GM12878 (cell line): ENCODE measurements around the gene KLHL15. TPM values are rescaled to one million over a fixed set of nuclear protein-coding genes. Genes with fewer than 3 reads are reported as not detected.

ENCODE experiments used
- CBX3 ChIP-seq: fragments of 200-600 bp; sonication (generic); IDR thresholded peaks from 2 replicates; pipeline ENCODE4 v1.6.1; 2016; ENCODE audit warnings: low read depth, borderline replicate concordance
- CEBPB ChIP-seq, 2 experiments: fragments of 150-350 bp in 1 of 2; IDR thresholded peaks; 2 replicates each; pipeline ENCODE4 v1.6.1; 2012 to 2014; ENCODE audit warnings: low read depth in 2 of 2, low read length in 2 of 2, borderline replicate concordance in 1 of 2, inconsistent platforms in 1 of 2
- EZH2 ChIP-seq: IDR thresholded peaks from 2 replicates; pipeline ENCODE4 v1.6.1; 2012; ENCODE audit warnings: low read depth, mild to moderate bottlenecking, control low read depth, inconsistent platforms, low read length, borderline replicate concordance; ENCODE audit not compliant: control insufficient read depth
- GATAD2B ChIP-seq: fragments of 450-650 bp; conservative IDR thresholded peaks from 2 replicates; pipeline ENCODE4 v1.6.1; 2017; ENCODE audit warnings: low read depth, mild to moderate bottlenecking, moderate library complexity
- HDGF ChIP-seq: fragments of 450-650 bp; IDR thresholded peaks from 2 replicates; pipeline ENCODE4 v1.6.1; 2016; ENCODE audit warnings: antibody characterized with exemption
- KDM1A ChIP-seq: fragments of 200-600 bp; sonication (generic); IDR thresholded peaks from 2 replicates; pipeline ENCODE4 v1.6.1; 2016; ENCODE audit warnings: borderline replicate concordance
- NR2C2 ChIP-seq: IDR thresholded peaks from 2 replicates; pipeline ENCODE4 v1.6.1; 2011; ENCODE audit warnings: borderline replicate concordance, low read depth; ENCODE audit not compliant: control insufficient read depth, insufficient read length
- NRF1 ChIP-seq: conservative IDR thresholded peaks from 2 replicates; pipeline ENCODE4 v1.6.1; 2011; ENCODE audit warnings: mild to moderate bottlenecking, low read depth, low read length, improper control_type of control experiment
- RBBP5 ChIP-seq: fragments of 200-600 bp; sonication (generic); conservative IDR thresholded peaks from 2 replicates; pipeline ENCODE4 v1.6.1; 2016
- SMARCA5 ChIP-seq: fragments of 450-650 bp; IDR thresholded peaks from 2 replicates; pipeline ENCODE4 v1.6.1; 2017; ENCODE audit warnings: mild to moderate bottlenecking
- STAT3 ChIP-seq: IDR thresholded peaks from 2 replicates; pipeline ENCODE4 v1.6.1; 2011; ENCODE audit warnings: low read depth, low read length, improper control_type of control experiment
- TCF3 ChIP-seq: IDR thresholded peaks from 2 replicates; pipeline ENCODE4 v1.6.1; 2012; ENCODE audit warnings: low read depth, mild to moderate bottlenecking, low read length, borderline replicate concordance; ENCODE audit not compliant: insufficient read depth
- ZNF217 ChIP-seq: fragments of 450-650 bp; IDR thresholded peaks from 2 replicates; pipeline ENCODE4 v1.6.1; 2017; ENCODE audit warnings: antibody characterized with exemption, mild to moderate bottlenecking
- ZSCAN29 ChIP-seq: fragments of 450-650 bp; IDR thresholded peaks from 2 replicates; pipeline ENCODE4 v1.6.1; 2017; ENCODE audit warnings: mild to moderate bottlenecking, moderate library complexity
- polyA plus RNA-seq, 11 experiments: library from polyadenylated mRNA; depleted of rRNA in 4 of 11; unstranded in 6 of 11; stranded (reverse) in 5 of 11; fragments of >200 nt; fragmentation: Nextera tagmentation in 4 of 11; fragmentation: Illumina TruSeq in 1 of 11; extraction: Ambion mirVana in 4 of 11; extraction: Trizol in 1 of 11; gene quantifications; 1 replicate in 1 of 11; 2 replicates in 10 of 11; pipeline versions ENCODE4 v1.2.1 to v1.2.3, GENCODE V29; 2011 to 2016; ENCODE audit warnings: inconsistent platforms in 2 of 11, missing spikeins in 2 of 11, low read depth in 1 of 11
- total RNA-seq, 4 experiments: library from RNA; depleted of rRNA in 3 of 4; stranded (reverse); fragments of >200 nt in 3 of 4; fragmentation: Illumina TruSeq in 1 of 4; extraction: Trizol in 1 of 4; gene quantifications; 2 replicates each; pipeline versions ENCODE4 v1.2.1 to v1.2.3, GENCODE V29; 2013 to 2021
- TF ChIP-seq, protein P1 (sequence below): IDR thresholded peaks from 2 replicates; pipeline ENCODE4 v1.6.1; 2012; ENCODE audit warnings: low read depth, low read length, improper control_type of control experiment
- TF ChIP-seq, protein P2 (sequence below): IDR thresholded peaks from 2 replicates; pipeline ENCODE4 v1.6.1; 2012; ENCODE audit warnings: improper control_type of control experiment, low read depth, low read length; ENCODE audit not compliant: insufficient replicate concordance
- TF ChIP-seq, protein P3 (sequence below): fragments of 450-650 bp; IDR thresholded peaks from 2 replicates; pipeline ENCODE4 v1.6.1; 2017; ENCODE audit warnings: borderline replicate concordance
- TF ChIP-seq, protein P4 (sequence below): fragments of 450-650 bp; IDR thresholded peaks from 2 replicates; pipeline ENCODE4 v1.6.1; 2017; ENCODE audit warnings: antibody characterized with exemption, mild to moderate bottlenecking, moderate library complexity

The KLHL15 gene
- total and polyA plus RNA-seq, 10 of the 15 experiments (the other 5 are each of a cell fraction or from before 2014, with no cell fraction given) = 1.4 to 7.0 (median 3.7) TPM

DNA sequence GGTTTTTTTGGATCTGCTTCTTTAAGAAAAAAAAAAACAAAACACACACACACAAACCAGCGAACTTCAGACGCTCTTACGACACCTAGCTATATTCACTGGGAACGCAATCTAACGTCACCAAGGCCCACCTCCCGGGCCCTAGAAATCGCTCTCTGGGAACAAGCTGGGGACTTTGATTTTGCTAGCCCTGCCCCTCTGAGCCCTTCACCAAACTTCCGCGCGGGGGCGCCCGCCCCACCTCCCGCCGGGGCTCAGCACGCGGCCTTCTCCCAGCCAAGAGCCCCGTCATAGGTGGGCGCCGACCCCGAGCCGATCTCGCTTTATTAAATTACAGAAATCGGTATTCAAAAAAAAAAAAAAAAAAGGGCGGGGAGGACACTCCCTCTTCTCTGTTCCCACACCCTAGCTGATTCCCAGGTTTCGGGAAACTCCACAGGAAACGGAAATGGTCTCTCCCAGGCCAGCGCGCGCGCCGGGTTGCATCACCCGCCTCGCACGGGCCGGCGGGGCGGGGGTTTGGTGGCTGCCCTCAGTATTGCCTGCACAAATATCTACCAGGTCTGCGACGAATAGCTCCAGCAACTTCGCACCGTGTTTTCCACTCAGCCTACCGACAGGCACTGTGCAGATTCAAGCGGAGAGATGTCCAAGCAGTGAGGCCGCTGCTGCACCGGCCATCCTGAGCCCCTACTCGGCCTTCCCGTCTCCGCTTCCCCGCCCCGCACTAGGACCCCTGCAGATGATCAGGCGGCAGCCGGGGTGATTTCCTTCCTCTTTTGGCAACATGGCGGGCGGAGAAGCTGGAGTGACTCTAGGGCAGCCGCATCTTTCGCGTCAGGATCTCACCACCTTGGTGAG, 27.4 kb upstream of the KLHL15 start, which contains the start of gene EIF2S3 (continued):
- TF ChIP-seq, protein P1, sequence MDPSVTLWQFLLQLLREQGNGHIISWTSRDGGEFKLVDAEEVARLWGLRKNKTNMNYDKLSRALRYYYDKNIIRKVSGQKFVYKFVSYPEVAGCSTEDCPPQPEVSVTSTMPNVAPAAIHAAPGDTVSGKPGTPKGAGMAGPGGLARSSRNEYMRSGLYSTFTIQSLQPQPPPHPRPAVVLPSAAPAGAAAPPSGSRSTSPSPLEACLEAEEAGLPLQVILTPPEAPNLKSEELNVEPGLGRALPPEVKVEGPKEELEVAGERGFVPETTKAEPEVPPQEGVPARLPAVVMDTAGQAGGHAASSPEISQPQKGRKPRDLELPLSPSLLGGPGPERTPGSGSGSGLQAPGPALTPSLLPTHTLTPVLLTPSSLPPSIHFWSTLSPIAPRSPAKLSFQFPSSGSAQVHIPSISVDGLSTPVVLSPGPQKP = peak; percentile 70; the same call in 1 of the 2 replicates
- TF ChIP-seq GATAD2B = peak; percentile 67
- no peak for TF ChIP-seq EZH2
- no peak for TF ChIP-seq CBX3
- TF ChIP-seq CEBPB (IDR thresholded peaks at IDR 0.05; ENCODE audit: borderline replicate concordance in 1 of 2, low read depth in 2 of 2, low read length in 2 of 2) = peak in 1 of 2 experiments; percentile 94; a peak in 2 of 4 replicates
- peak; percentile 15; the same call in 1 of the 2 replicates for TF ChIP-seq TCF3
- TF ChIP-seq ZNF217 = no peak
- no peak for TF ChIP-seq ZSCAN29
- no peak for TF ChIP-seq NR2C2
- TF ChIP-seq SMARCA5 = 0 out of 2 replicates have a peak, but pooled peaks have one; percentile 11
- TF ChIP-seq, protein P2, sequence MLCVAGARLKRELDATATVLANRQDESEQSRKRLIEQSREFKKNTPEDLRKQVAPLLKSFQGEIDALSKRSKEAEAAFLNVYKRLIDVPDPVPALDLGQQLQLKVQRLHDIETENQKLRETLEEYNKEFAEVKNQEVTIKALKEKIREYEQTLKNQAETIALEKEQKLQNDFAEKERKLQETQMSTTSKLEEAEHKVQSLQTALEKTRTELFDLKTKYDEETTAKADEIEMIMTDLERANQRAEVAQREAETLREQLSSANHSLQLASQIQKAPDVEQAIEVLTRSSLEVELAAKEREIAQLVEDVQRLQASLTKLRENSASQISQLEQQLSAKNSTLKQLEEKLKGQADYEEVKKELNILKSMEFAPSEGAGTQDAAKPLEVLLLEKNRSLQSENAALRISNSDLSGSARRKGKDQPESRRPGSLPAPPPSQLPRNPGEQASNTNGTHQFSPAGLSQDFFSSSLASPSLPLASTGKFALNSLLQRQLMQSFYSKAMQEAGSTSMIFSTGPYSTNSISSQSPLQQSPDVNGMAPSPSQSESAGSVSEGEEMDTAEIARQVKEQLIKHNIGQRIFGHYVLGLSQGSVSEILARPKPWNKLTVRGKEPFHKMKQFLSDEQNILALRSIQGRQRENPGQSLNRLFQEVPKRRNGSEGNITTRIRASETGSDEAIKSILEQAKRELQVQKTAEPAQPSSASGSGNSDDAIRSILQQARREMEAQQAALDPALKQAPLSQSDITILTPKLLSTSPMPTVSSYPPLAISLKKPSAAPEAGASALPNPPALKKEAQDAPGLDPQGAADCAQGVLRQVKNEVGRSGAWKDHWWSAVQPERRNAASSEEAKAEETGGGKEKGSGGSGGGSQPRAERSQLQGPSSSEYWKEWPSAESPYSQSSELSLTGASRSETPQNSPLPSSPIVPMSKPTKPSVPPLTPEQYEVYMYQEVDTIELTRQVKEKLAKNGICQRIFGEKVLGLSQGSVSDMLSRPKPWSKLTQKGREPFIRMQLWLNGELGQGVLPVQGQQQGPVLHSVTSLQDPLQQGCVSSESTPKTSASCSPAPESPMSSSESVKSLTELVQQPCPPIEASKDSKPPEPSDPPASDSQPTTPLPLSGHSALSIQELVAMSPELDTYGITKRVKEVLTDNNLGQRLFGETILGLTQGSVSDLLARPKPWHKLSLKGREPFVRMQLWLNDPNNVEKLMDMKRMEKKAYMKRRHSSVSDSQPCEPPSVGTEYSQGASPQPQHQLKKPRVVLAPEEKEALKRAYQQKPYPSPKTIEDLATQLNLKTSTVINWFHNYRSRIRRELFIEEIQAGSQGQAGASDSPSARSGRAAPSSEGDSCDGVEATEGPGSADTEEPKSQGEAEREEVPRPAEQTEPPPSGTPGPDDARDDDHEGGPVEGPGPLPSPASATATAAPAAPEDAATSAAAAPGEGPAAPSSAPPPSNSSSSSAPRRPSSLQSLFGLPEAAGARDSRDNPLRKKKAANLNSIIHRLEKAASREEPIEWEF = peak; percentile 64
- TF ChIP-seq HDGF = 0 out of 2 replicates have a peak, but pooled peaks have one; percentile 16
- no peak for TF ChIP-seq RBBP5
- TF ChIP-seq, protein P3, sequence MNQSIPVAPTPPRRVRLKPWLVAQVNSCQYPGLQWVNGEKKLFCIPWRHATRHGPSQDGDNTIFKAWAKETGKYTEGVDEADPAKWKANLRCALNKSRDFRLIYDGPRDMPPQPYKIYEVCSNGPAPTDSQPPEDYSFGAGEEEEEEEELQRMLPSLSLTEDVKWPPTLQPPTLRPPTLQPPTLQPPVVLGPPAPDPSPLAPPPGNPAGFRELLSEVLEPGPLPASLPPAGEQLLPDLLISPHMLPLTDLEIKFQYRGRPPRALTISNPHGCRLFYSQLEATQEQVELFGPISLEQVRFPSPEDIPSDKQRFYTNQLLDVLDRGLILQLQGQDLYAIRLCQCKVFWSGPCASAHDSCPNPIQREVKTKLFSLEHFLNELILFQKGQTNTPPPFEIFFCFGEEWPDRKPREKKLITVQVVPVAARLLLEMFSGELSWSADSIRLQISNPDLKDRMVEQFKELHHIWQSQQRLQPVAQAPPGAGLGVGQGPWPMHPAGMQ = peak; percentile 96
- TF ChIP-seq, protein P4, sequence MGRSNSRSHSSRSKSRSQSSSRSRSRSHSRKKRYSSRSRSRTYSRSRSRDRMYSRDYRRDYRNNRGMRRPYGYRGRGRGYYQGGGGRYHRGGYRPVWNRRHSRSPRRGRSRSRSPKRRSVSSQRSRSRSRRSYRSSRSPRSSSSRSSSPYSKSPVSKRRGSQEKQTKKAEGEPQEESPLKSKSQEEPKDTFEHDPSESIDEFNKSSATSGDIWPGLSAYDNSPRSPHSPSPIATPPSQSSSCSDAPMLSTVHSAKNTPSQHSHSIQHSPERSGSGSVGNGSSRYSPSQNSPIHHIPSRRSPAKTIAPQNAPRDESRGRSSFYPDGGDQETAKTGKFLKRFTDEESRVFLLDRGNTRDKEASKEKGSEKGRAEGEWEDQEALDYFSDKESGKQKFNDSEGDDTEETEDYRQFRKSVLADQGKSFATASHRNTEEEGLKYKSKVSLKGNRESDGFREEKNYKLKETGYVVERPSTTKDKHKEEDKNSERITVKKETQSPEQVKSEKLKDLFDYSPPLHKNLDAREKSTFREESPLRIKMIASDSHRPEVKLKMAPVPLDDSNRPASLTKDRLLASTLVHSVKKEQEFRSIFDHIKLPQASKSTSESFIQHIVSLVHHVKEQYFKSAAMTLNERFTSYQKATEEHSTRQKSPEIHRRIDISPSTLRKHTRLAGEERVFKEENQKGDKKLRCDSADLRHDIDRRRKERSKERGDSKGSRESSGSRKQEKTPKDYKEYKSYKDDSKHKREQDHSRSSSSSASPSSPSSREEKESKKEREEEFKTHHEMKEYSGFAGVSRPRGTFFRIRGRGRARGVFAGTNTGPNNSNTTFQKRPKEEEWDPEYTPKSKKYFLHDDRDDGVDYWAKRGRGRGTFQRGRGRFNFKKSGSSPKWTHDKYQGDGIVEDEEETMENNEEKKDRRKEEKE = no peak
- TF ChIP-seq NRF1 = no peak
- TF ChIP-seq KDM1A = no peak
- TF ChIP-seq STAT3 = 0 out of 2 replicates have a peak, but pooled peaks have one; percentile 17
